Neural cell (in vitro differentiated cells): Measurements from ENCODE around the gene OAT. TPM values are rescaled to one million over a fixed set of nuclear protein-coding genes. Genes with fewer than 3 reads are reported as not detected.

Experiments
- H2AFZ ChIP-seq: fragments of 200-600, 300-800 bp; sonication (generic), shearing (Covaris generic); 2 replicates; pipeline ENCODE4 v1.6.0; 2014; ENCODE audit warnings: low read depth, mild to moderate bottlenecking, antibody characterized with exemption, low read length, moderate library complexity
- H3F3A ChIP-seq: fragments of 200-600 bp; shearing (Covaris generic); 2 replicates; pipeline ENCODE4 v1.6.1; 2016; ENCODE audit warnings: mild to moderate bottlenecking, moderate library complexity, mixed read lengths, antibody characterized with exemption, low read length; ENCODE audit not compliant: insufficient read depth, poor library complexity, severe bottlenecking
- H3K27ac ChIP-seq: fragments of 200-600, 300-800 bp; sonication (generic), shearing (Covaris generic); 2 replicates; pipeline ENCODE4 v1.5.1; 2014; ENCODE audit warnings: mild to moderate bottlenecking, low read length, moderate library complexity
- H3K27me3 ChIP-seq: fragments of 300-800, 200-600 bp; sonication (generic), shearing (Covaris generic); 2 replicates; pipeline ENCODE4 v1.6.0; 2014; ENCODE audit warnings: mild to moderate bottlenecking, low read depth, low read length, moderate library complexity; ENCODE audit not compliant: insufficient read depth
- H3K36me3 ChIP-seq: fragments of 300-800, 200-600 bp; sonication (generic), shearing (Covaris generic); 2 replicates; pipeline ENCODE4 v1.5.1; 2014; ENCODE audit warnings: mild to moderate bottlenecking, antibody characterized with exemption, low read length, moderate library complexity; ENCODE audit not compliant: insufficient read depth
- H3K4me2 ChIP-seq: fragments of 300-800, 200-600 bp; sonication (generic), shearing (Covaris generic); 2 replicates; pipeline ENCODE4 v1.6.0; 2014; ENCODE audit warnings: mild to moderate bottlenecking, low read length
- H3K4me3 ChIP-seq: fragments of 300-800, 200-600 bp; sonication (generic), shearing (Covaris generic); 2 replicates; pipeline ENCODE4 v1.5.1; 2014; ENCODE audit warnings: mild to moderate bottlenecking, low read length, moderate library complexity
- H3K79me2 ChIP-seq: fragments of 200-600 bp; shearing (Covaris generic); replicated peaks from 2 replicates; pipeline ENCODE4 v1.6.0; 2014; ENCODE audit warnings: mild to moderate bottlenecking, low read length, moderate library complexity; ENCODE audit not compliant: insufficient read depth
- H3K9ac ChIP-seq: fragments of 300-800, 200-600 bp; sonication (generic), shearing (Covaris generic); 2 replicates; pipeline ENCODE4 v1.6.1; 2016; ENCODE audit warnings: mild to moderate bottlenecking, low read length, mixed read lengths
- H3K9me2 ChIP-seq: fragments of 200-600 bp; shearing (Covaris generic); 2 replicates; pipeline ENCODE4 v1.6.1; 2016; ENCODE audit warnings: mild to moderate bottlenecking, low read length, mixed read lengths; ENCODE audit not compliant: insufficient read depth
- H3K9me3 ChIP-seq: fragments of 200-600, 300-800 bp; sonication (generic), shearing (Covaris generic); 2 replicates; pipeline ENCODE4 v1.6.1; 2016; ENCODE audit warnings: mild to moderate bottlenecking, mixed run types, low read length, moderate library complexity, mixed read lengths
- H4K20me1 ChIP-seq: fragments of 200-600 bp; shearing (Covaris generic); 2 replicates; pipeline ENCODE4 v1.6.1; 2016; ENCODE audit warnings: mild to moderate bottlenecking, mixed run types; ENCODE audit not compliant: insufficient read depth
- CTCF ChIP-seq: fragments of 450-650 bp; IDR thresholded peaks from 2 replicates; pipeline ENCODE4 v1.5.1; 2014; ENCODE audit warnings: antibody characterized with exemption, mild to moderate bottlenecking, moderate library complexity; ENCODE audit not compliant: poor library complexity, severe bottlenecking
- EP300 ChIP-seq: fragments of 450-650 bp; conservative IDR thresholded peaks from 2 replicates; pipeline ENCODE4 v1.6.1; 2014; ENCODE audit warnings: antibody characterized with exemption, mild to moderate bottlenecking, moderate library complexity; ENCODE audit not compliant: poor library complexity, severe bottlenecking
- EZH2 ChIP-seq: fragments of 200-600, 300-800 bp; shearing (Covaris generic), sonication (generic); IDR thresholded peaks from 2 replicates; pipeline ENCODE4 v1.6.1; 2014; ENCODE audit warnings: antibody characterized with exemption, low read length, borderline replicate concordance, mild to moderate bottlenecking; ENCODE audit not compliant: insufficient read depth, poor library complexity, severe bottlenecking
- MXI1 ChIP-seq: fragments of 450-650 bp; conservative IDR thresholded peaks from 2 replicates; pipeline ENCODE4 v1.6.1; 2014; ENCODE audit warnings: antibody characterized with exemption, mild to moderate bottlenecking; ENCODE audit not compliant: poor library complexity, severe bottlenecking
- POLR2AphosphoS5 ChIP-seq: IDR thresholded peaks from 2 replicates; pipeline ENCODE4 v1.6.1; 2012
- RAD21 ChIP-seq: fragments of 450-650 bp; conservative IDR thresholded peaks from 2 replicates; pipeline ENCODE4 v1.6.1; 2014; ENCODE audit warnings: antibody characterized with exemption, mild to moderate bottlenecking, moderate library complexity
- REST ChIP-seq: IDR thresholded peaks from 2 replicates; pipeline ENCODE4 v1.6.1; 2012; ENCODE audit warnings: borderline replicate concordance
- SMC3 ChIP-seq: fragments of 450-650 bp; conservative IDR thresholded peaks from 2 replicates; pipeline ENCODE4 v1.6.1; 2014; ENCODE audit warnings: antibody characterized with exemption, mild to moderate bottlenecking, moderate library complexity; ENCODE audit not compliant: poor library complexity
- TAF1 ChIP-seq: IDR thresholded peaks from 2 replicates; pipeline ENCODE4 v1.6.1; 2012; ENCODE audit warnings: low read depth
- polyA plus RNA-seq: library from polyadenylated mRNA; depleted of rRNA; stranded (reverse); fragments of >200 nt; gene quantifications from 2 replicates; pipeline ENCODE4 v1.2.3, GENCODE V29; 2014

Gene OAT
- polyA plus RNA-seq, 1 donor from 2014 or later, result 132 TPM

- no peak within 1 kb of the TSS for H3K4me2 ChIP-seq
- peak within 1 kb of the TSS; percentile 64 for H3K9ac ChIP-seq
- no peaks in the 10 kb centered on the region for H3F3A ChIP-seq
- no peaks in the 10 kb centered on the region for H3K9me2 ChIP-seq
- peak; percentile 54 for TF ChIP-seq SMC3
- TF ChIP-seq CTCF, result peak; percentile 68
- TF ChIP-seq MXI1, result peak; percentile 81
- peak; percentile 63 for TF ChIP-seq EP300
- TF ChIP-seq RAD21, result peak; percentile 36
- TF ChIP-seq POLR2AphosphoS5, result peak; percentile 74
- TF ChIP-seq REST, result peak; percentile 16
- TF ChIP-seq EZH2, result no peak
- no peak for TF ChIP-seq TAF1
- H3K27ac ChIP-seq, result no peak within 1 kb of the TSS
- H3K4me3 ChIP-seq, result peak within 1 kb of the TSS; percentile 70
- peak within 1 kb of the TSS; percentile 43 for H2AFZ ChIP-seq
- H4K20me1 ChIP-seq, result no peaks in the 10 kb centered on the region
- no peaks in the 10 kb centered on the region for H3K27me3 ChIP-seq
- H3K79me2 ChIP-seq, result no peaks in the 10 kb centered on the region
- no peaks in the 10 kb centered on the region for H3K36me3 ChIP-seq
- no peaks in the 10 kb centered on the region for H3K9me3 ChIP-seq
Observed at GRCh38 chr10:124461642-124462347, 43.1 kb upstream of the OAT start, which contains the start of gene LHPP. Gene LHPP, plus strand, starts transcription at chr10:124461823. Its CDS starts 40 bp downstream, at chr10:124461863.

- Histone ChIP-seq H3K4me2 (no peak overlapping the region), H2AFZ (no peak overlapping the region), H3K4me3 (no peak overlapping the region), H3K27me3 (peaks cover 3% of the 10 kb centered on the region), H3K9me3 (no peaks in the 10 kb centered on the region), H3F3A (no peaks in the 10 kb centered on the region), H3K9me2 (no peaks in the 10 kb centered on the region), H3K9ac (no peak overlapping the region), H3K79me2 (no peaks in the 10 kb centered on the region), H3K27ac (no peak overlapping the region), H4K20me1 (no peaks in the 10 kb centered on the region), H3K36me3 (no peaks in the 10 kb centered on the region)
- TF ChIP-seq REST, result no peak
- TF ChIP-seq EZH2, result no peak
- TF ChIP-seq CTCF, result no peak
- no peak for TF ChIP-seq MXI1
- TF ChIP-seq RAD21, result no peak
- TF ChIP-seq EP300, result no peak
- no peak for TF ChIP-seq SMC3
- TF ChIP-seq POLR2AphosphoS5, result no peak
Observed at GRCh38 chr10:124460144-124460543, 41.4 kb upstream of the OAT start.
